CD4-positive, alpha-beta T cell treated with Interleukin-15 for 4 hours (primary cell): ENCODE measurements around the gene DPM2.

Source experiments
- DNase-seq: peaks from one replicate; pipeline ENCODE4 v3.0.0-alpha.2; 2020; ENCODE audit warnings: low spot score

DPM2 gene, protein sequence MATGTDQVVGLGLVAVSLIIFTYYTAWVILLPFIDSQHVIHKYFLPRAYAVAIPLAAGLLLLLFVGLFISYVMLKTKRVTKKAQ

DNA sequence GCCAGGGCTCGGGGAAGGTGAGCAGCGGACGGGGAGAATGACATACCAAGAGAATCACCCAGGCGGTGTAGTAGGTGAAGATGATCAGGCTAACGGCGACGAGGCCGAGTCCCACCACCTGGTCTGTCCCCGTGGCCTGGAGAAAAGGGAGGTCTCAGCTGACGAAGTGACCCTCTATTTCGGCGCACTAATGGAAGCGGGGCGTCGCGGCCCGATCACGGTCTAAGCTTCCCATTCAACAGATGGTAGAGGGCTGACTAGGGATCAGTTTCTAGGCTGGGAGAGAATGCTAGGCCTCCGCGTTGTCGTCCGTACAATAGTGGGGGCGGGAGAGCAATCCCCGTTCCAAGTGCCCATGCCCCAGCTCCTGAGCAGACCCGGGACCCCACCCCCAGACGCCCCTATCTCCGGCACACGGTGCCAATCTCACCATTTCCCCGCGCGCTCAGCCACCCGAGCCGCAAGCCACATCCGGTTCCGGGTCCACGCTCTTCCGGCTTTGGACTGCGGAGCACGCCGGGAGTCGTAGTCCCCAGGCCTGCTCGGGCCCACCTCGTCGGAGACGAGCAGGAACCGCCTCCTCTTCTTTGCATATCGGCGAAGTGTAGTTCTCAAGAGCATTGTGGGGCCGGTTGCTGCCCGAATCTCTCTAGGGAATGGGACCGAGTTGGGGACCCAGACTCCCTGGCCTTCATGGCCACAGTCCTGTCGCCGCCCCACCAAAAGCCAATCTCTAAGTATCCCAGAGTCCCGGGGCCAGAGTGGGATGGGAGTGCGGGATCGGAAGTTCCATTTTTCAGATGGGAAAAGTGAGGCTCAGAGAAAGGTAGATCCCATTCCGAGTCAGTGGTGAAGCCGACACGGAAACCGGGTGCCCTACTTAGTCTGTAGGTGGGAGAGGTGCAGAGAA, at the start of gene DPM2:
Gene DPM2, minus strand, starts transcription at position 467 of the 910 bp plus-strand sequence. Its CDS starts 34 bp downstream, at position 433.
- peak; percentile 82 for DNase-seq

DNA sequence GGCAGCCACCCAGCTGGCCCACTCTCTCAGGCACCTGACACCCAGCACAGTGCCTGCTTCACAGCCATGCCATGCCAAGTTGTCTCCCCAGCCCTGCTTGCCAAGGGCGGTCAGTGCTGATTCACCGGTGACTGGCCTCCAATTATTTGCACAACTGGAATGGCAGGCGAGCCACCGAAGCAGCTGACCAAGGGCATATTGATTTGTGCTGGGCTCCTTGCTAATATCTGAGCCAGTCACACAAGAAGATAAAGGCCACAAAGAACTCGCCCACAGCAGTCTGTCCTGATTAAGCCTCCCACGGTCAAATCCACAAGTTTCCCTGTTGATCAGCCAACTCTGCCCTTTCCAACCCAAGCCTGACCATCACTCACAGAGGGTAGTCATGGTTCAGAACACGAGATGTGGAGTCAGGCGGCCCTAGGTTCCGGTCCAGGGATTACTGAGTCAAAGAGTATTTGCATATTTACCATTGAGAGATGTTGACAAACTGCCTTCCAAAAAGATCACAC, 49.5 kb upstream of the DPM2 start:
- DNase-seq = no peak

DNA sequence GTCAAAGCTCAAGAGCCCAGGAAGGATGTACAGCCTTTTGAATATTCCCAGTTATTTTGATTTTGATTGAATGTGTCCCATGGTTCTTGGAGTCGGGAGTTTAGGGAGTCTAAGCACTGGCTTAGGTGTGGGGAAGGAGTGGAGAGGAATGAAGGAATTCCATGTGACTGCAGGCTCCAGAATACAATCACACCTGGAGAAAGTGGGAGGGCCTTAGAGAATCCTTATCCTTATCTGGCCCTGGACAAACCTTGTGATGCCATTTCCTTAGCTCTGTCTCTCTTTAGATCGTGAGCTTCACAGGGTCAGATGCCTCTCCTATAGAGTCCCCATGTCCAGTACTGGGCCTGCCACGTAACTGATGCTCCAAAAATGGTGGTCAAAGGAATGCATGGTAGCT, 47.4 kb upstream of the DPM2 start:
- no peak for DNase-seq

DNA sequence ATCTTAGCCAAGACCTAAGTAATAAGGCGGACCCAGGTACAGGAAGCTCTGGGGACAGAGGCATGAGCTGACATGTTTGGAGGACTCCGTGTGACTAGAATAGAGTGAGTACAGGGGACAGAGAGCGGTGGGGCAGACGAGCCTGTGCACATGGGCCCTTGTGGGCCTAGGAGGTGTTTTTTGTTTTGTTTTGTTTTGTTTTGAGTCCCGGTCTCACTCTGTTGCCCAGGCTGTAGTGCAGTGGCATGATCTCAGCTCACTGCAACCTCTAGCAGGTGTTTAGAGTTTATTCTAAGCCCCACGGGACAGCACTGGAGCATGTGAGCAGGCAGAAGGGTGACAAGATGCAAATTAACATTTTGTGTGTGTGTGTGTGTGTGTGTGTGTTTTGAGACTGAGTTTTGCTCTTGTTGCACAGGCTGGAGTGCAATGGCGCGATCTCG, 46.2 kb upstream of the DPM2 start:
- DNase-seq = no peak

DNA sequence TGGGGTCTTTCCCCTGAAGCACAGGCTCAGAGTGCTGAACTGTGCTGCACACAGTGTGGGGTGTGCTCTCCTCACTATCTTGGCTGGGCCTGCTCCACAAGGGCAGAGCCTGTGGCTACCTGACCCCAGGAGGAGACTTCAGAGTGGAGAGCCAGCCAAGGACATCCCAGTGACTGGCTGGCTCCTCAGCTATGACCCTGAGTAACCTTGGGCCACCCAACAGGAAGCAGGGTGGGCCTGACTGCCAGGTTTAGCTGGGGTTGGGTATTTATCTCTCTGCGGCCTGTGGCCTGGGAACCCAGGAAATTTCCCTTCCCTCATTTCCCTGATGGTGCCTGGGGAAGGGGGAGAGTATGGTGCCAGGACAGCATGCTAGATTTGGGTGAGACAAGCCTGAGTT, 45.3 kb upstream of the DPM2 start:
- DNase-seq = no peak

DNA sequence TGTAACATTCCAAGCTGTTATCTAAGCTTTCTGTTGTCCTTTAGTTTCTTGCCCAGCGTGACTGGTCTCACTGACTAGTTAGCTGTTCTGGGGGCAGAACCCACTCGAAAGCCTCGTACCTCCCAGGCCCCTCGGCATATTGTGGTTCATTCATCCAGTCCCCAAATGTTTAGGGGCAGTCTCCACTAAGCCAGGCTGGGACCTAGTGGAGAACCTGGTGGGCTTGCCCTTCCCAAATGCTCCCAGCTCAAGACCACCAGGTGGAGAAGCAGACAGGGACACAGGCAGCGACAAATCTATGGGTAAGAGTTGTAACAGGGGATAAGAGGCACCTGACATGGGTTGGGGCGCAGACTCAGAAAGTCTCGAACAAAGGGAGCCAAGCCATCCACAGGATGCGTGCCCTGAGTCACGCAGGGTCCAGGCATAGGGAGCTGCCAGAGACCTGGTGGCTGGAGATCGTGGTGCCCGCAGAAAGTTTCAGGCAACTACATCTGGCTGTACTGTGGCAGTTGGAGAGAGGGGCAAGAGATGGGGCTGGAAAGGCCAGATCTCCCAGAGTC, 44.0 kb upstream of the DPM2 start:
- DNase-seq = no peak

DNA sequence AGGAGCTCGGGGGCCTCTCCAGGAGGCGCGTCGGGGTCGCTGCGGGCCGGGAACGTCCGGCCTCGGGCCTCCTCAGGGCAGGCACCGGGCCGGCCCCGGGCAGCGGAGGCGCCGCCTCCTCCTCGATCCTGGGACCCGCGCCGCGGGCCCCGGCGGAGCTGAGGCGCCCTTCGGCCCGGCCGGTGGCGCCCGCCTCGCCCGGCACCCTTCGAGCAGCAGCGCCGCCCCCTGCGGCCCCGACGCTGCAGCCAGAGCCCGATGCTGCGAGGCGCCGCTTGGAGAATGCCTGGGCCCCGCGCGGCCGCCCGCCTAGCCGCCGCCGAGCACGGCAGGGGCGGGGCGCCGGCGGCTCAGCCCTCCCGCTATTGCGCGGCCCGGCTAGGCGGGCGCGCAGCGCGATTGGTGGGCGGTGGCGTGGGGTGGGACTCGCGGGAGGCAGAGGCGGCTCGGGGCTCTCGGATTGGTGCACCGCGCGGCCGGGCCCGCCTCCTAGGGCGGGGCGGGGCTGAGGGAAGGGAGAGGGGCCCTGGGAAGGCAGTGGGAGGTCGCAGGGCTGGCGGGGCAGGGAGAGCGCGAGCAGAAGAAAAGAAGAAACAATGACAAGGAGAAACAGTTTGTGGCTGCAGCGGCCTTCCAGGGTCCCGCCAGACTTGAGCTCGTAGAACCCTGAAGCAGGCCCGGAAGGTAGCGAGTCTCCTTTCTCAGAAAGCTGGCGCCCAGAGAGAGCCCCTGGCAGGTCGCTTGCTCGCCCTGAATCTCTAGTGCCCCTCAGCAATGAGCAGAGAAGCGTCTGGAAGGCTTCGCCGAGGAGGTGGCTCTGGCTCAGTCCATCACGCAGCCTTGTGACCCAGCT, 43.3 kb upstream of the DPM2 start, which contains the start of gene EEIG1:
Gene EEIG1, minus strand, starts transcription at position 284 of the 853 bp plus-strand sequence. CDS start 852 bp downstream, outside the sequence.
- peak; percentile 97 for DNase-seq

DNA sequence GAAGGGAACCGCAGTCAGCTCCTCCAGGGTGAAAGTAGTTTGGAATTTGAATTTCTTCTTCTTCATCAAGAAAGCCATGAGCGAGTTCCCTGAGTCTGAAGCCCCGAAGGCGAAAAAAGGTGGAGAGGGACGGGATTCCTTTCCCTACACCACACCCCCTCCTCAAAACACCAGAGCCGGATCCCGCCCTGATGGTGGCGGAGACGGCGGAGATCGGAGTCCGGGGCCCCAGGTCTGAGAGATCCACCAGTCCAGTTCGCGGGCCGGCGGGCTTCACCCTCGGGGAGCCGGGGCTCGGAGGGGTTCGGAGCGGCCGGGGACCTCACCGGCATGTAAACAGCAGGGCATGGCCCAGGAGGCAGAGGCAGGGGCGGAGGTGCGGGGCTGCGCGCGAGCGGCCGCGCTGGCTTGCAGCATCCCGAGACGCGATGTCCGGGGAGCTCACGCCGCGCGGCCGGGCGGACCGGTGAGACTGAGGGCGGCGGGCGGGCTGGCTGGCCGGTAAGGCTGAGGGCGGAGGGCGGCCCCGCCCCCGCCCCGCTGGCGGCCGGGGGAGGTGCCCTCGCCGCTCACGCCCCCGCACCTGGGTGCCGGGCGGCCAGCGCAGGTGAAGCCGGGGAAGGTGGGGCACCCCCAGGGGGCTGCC, 42.5 kb upstream of the DPM2 start:
- DNase-seq = peak; percentile 45

DNA sequence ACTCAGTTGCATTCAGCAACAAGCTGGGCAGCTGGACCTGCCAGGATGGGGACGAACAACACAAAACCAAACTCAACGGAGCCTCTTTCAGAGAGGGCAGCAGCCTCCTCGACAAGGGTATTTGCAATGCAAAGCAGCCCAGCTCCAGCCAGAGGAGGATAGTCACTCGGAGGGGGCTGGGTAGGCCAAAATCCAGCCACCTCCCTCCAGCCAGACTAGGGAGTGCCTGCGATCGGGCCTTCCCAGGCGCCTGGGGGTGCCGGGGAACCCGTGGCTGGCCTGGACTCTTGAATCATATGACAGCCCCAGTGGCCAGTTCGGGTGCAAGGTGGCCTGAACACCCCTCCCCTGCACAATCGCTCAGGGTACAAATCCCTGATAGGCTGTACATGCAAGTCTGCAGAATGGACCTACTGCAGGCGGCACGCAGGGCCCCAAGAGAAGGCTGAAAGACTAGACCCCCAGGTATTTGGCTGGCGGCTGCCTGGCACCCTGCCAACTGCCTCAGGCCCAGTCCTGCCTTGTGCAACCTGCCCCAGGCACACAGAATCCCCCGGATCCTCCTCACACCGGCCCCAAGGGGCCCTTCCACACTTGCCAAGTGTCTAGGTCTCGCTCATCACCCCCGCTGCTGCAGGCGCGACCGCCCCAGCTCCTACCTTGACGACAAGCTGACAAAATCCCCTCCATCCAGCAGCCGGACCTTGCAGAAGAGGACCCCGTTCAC, 41.8 kb upstream of the DPM2 start:
- no peak for DNase-seq

DNA sequence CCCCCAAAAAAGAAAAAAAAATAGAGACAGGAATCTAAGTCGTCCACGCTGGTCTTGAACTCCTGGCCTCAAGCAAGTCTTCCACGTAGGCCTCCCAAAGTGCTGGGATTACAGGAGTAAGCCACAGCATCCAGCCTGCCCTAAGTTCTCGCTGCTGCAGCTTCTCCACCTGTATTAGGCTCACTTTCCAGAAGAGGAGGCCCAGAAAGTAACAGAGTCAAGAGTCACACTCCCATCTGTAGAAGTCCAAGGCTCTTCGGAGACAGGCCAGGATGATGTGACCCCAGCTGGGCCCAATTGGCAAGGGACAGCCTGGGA, 41.3 kb upstream of the DPM2 start:
- DNase-seq = no peak

DNA sequence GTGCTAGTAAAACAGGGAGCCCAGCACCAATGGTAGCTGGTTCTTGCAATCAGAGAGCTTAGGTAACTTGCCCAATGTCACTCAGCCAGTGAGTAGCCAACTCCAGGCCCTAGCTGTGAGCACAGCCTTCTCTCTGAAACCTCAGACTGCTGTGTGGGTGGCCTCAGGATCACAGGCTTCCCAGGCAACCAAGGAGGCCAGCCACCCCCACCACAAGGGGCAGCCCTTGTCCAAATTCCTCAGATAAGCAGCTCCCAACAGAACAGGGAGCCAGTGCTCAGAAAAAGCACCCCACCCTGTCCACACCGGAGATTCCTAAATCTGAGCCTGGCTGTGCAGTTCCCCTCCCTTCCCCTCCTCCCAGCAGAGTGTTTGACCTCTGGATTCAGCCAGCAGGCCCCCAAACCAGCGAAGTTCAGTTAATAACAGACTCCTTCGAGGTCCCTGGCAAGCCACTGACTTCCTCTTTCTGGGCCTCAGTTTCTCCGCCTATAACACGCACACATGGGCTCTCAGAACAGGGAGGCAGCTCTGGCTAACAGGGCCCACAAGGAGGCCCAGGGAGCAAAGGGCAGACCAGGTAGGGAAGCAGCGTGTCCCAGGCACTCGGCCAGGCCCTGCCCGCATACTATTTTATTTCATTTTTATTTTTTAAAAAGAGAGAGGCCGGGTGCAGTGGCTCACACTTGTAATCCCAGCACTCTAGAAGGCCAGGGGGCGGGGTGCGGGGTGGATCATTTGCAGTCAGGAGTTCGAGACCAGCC, 40.4 kb upstream of the DPM2 start:
- DNase-seq = no peak

DNA sequence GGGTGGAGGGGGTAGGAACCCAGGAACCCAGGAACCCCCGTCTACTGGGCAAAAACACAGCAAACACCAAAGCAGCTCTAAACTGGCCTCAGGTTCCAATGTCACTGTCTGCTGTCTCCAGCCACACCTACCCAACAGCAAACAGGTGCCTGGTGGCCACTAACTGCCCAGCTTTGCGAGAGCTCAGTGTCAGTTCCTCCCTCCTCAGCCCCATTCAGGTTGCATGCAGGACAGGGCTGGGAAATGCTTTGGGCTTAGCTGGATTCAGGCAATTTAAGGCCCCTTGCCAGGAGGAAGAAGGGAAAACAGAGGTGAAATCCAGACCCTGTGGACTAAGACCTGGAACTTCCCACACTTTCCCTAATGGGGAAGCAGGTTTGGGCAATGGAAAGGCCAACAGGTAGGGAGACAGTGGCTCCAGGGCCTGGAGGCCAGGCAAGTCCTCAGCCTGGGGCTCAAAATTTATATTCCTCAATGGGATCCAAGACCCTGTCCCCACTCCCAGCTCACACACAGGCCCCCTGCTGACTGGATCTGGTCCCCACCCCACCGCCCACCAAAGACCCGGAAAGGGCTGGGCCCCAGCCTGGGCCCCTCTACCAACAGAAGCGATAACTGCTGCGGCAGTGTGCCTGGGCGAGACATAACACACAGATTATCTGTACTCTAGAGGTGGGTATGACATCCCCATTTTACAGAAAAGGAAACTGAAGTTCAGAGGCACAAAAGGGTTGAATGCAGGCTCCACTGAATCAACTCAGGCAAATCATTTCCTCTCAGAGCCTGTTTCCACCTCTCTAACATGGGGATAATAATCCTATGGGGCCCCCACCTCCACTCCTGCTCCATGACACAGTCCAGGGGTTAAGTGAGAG, 39.6 kb upstream of the DPM2 start:
- DNase-seq = no peak

DNA sequence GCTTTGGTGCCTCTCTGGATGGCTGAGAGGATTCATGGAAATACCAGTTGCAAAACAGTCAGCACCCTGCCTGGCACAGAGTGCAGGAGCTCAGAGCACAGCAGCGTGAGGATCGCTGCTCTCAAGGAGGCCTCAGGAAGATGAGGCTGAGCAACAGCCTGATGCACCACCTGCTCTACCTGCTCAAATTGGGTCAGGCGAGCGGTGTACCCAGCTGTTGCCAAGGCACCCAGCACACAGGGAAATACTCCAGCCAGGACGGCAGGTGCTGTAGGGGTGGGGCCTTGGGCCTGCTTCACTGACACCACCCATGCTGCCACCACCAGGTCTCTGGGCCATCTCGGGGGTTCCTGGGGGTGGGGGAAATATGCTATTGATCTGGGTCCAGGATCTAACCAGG, 38.8 kb upstream of the DPM2 start:
- DNase-seq = peak; percentile 76

DNA sequence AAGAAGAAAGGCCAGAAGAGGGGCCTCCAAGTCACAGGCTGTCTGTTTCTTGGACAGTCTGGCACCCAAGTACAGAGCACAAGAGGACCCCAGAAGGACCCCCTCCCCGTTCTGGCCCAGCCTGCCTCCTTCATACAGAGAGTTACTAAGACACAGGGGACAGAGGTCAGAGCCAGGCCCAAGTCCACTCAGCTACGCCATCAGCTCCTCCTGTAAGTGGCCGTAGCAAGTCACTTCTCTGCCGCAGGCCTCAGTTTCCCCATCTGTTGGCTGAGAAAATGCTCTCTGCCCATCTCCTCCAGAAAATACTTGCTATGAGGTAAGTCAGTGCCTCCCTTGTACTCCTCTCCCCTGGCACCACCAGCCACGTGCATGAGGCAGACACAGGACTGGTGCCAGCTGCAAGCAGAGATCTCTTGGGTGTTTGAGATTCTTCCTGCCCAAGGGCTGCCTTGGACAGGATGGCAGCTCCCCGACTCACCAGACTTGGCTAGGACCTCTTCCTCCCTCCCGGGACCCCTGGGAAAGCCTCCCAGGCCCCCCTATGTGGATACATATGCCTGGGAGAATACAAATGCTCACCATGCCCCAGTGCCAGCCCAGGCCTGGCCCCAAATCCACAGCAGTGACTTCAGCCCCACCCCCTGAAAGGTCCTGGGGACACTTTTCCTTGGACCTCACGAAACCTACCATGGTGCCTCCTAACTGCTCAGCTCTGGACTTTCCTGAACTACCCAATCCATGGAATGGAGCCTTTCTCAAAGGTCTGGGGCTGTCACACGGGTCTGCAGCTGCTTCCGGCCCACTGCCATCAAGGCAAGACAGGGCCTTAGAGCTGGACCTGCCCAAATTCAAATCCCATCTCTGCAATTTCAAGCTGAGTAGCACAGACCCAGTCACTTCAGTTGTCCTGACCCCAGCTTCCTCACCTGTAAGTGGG, 38.0 kb upstream of the DPM2 start:
- DNase-seq = no peak

DNA sequence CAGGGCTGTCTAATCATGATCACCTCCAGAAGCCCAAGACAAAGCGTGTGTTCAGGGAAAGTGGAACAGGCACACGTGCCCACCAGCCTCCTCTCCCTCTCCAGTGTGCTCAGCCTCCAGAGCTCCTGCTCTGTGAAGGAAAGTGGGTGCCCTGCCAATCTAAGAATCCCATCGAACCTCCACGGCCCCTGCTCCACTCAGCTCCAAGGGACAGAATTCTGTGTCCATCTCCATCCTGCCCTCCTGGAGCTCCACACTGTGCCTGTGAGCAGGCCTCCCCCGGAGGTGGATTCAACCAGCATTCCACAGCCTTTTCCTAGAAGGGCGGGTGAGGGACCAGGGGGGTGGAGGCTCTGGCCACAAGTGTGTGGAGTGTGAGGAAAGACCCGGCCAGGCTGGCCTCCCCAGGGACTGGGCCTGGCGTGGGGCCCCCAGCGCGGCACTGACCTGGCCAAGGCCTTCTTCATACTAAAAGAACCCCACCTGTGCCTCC, 37.2 kb upstream of the DPM2 start:
- DNase-seq = no peak

DNA sequence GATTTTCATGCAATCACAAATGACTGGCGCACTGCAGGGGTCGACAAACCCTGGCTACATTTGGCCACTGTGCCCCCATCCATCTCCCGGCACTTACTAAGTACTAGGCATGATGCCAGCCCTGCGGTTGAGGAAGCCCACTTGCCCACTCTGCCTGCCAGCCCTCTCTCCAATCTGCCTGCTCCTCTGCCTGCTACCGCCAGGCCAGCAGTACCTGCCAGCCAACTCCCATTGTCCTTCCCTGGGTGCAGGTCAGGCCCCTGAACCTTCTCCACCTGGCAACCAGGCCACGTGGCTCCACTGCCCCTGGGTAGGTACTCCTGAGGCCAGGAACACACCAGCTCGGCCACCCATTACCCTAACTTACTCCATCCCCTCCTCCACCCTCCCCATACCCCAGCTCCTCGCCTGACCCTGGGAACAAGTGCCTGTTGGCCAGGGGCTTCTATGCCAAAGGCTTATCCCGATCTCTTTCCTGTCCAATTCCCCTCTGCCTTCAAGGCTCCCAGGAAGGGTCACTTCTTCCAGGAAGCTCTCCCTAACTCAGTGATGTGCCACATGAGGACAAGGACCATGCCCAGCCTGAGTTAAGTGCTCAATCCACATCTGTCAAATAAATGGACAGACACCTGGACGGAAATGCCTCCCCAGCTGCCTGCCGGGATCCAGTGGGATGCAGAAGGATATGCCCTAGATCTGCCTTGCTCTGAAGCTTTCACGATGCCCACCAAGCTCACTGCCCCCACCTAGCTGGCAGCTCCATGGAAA, 36.5 kb upstream of the DPM2 start:
- DNase-seq = no peak
